OCI-LY7 (cell line): Measurements from ENCODE around the gene CTDSPL2.

ENCODE experiments used
- EZH2phosphoT487 ChIP-seq: fragments of 200-600 bp; sonication (generic); IDR thresholded peaks from 2 replicates; pipeline ENCODE4 v1.6.1; 2018; ENCODE audit warnings: low read depth, borderline replicate concordance, mild to moderate bottlenecking, mixed run types, antibody characterized with exemption, low read length, moderate library complexity, mixed read lengths
- TF ChIP-seq, protein P1 (sequence below): fragments of 200-600 bp; sonication (generic); conservative IDR thresholded peaks from 2 replicates; pipeline ENCODE4 v1.5.1; 2014; ENCODE audit warnings: mild to moderate bottlenecking, antibody characterized with exemption, low read length, moderate library complexity, mixed read lengths

DNA sequence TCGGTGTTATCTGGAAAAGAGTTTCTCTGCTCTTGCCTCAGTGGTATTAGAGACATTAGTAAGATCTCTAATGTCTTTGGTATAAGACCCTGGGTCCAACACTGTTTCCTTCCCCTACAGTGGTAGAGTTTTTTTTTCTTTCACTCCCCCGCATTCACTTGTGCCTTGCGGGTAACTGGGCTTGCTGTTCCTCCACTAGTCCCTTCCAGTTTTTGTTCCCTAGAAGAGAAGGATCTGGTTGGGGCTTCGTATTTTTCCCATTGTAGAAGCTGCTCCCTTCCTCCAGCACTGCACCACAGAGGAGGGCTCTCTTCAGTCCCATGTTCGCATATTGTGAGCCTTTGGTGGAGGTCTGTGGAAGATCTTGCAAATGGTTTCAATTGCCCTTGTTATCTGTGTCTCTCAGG is 13.7 kb downstream of the CTDSPL2 start:
- TF ChIP-seq, protein P1, sequence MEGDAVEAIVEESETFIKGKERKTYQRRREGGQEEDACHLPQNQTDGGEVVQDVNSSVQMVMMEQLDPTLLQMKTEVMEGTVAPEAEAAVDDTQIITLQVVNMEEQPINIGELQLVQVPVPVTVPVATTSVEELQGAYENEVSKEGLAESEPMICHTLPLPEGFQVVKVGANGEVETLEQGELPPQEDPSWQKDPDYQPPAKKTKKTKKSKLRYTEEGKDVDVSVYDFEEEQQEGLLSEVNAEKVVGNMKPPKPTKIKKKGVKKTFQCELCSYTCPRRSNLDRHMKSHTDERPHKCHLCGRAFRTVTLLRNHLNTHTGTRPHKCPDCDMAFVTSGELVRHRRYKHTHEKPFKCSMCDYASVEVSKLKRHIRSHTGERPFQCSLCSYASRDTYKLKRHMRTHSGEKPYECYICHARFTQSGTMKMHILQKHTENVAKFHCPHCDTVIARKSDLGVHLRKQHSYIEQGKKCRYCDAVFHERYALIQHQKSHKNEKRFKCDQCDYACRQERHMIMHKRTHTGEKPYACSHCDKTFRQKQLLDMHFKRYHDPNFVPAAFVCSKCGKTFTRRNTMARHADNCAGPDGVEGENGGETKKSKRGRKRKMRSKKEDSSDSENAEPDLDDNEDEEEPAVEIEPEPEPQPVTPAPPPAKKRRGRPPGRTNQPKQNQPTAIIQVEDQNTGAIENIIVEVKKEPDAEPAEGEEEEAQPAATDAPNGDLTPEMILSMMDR, result no peak
- no peak for TF ChIP-seq EZH2phosphoT487
